ENCODE measurements around the gene CYP2W1. TPM values are rescaled to one million over a fixed set of nuclear protein-coding genes. Genes with fewer than 3 reads are reported as not detected.

CYP2W1 gene
- total and polyA plus RNA-seq, 12 donors = 0.70 to 71.0 (median 41.6) TPM

DNA sequence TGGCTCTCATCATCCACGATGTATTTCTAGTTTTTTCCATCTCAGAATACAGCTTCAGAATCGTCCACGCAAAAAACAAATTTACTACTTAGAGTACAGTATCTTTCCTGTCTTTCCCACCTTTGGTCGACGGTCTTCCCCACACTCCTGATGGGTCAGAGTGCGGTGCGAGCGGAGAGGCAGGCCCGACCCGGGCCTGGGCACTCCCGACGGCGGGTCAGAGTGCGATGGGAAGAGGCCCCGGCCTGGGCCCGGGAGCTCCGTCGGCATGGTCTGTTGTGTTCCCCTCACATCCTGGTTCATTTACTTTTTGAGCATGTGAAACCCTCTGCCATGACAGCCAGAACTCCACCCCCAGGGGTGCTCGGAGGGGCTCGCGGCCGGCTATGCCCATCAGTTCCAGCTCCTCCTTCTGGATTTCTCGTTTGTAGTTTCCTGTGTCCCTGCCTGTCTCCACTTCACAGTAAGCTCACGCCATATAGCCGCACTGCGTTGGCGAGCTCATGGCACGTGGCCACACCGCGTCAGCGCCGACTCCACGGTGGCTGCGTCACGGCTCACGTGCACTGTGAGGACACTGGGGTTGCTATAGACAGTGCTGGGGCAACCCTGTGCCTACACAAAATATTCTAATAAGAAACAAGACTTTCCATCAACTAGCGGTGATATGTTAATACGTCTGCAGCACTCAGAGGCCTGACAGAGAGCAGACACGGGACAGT lies 15.5 kb upstream of the CYP2W1 start:
- WGBS, 4 donors = 91 to 94% (median 92%) methylated on average over 36 to 39 of the region's 39 CpGs
- no peak for DNase-seq
- Histone ChIP-seq H3K27ac (no peak overlapping the region), H3K4me1 (replicated peaks in 1 of 2) (peaks cover 40 to 48% of the 10 kb centered on the region in 2 donors), H3K27me3 (no peaks in the 10 kb centered on the region), H3K4me3 (no peak overlapping the region), H3K9me3 (replicated peaks in 1 of 3) (no peaks in the 10 kb centered on the region), H3K36me3 (replicated peaks in 1 of 2) (peaks cover 0 to 57% of the 10 kb centered on the region in 2 donors)
- intact Hi-C loops (cut with DNase I) = loop anchor here in 1 of 2 donors (10.0 kb wide), 1 partner anchor 83 kb away; no protein-coding TSS in a partner anchor
- no peak for TF ChIP-seq POLR2A (IDR thresholded peaks at IDR 0.05)
- TF ChIP-seq, protein P1, sequence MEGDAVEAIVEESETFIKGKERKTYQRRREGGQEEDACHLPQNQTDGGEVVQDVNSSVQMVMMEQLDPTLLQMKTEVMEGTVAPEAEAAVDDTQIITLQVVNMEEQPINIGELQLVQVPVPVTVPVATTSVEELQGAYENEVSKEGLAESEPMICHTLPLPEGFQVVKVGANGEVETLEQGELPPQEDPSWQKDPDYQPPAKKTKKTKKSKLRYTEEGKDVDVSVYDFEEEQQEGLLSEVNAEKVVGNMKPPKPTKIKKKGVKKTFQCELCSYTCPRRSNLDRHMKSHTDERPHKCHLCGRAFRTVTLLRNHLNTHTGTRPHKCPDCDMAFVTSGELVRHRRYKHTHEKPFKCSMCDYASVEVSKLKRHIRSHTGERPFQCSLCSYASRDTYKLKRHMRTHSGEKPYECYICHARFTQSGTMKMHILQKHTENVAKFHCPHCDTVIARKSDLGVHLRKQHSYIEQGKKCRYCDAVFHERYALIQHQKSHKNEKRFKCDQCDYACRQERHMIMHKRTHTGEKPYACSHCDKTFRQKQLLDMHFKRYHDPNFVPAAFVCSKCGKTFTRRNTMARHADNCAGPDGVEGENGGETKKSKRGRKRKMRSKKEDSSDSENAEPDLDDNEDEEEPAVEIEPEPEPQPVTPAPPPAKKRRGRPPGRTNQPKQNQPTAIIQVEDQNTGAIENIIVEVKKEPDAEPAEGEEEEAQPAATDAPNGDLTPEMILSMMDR (IDR thresholded peaks at IDR 0.05) = no peak

DNA sequence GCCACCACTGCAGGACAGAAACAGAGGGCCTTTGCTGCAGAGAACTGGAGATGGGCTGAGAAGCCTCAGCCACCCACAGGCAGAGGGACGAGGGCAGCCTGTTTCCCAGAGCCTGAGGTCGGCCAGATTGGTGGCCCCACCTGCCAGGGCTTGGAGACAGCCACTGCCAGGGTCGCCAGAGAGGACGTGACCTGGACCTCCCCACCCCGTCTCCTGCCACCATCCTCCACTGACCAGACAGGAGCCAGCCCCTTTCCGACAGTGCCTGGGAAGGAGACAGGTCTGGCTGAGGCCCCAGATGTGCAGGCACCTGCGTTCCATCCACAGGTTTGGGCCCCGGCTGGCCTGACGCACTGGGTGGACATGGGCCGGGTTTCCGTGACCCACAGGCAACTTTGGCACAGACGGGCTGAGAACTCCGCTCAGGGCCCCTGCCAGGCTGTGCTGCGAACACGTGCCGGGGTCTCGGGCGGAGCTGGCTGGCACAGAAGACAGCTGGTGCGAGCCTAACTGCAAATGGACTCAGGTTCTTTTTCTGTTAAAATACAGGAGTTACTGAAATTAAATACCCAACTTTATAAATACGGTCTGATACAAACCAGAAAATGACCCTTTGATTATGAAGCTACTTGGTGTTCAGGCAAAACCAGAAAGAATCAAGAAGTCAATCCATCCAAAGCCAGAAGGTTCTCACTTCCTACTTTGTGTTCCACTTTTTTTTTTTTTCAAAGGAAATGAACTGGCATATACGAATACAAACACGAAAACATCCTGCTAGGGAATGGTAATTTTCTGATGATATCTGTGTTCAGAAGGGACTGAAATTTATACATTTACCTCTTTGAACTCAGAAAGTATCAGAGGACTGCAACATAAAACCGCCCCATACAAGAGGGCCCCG lies 14.5 kb upstream of the CYP2W1 start:
- WGBS, 4 donors = 83 to 90% (median 86%) methylated on average over 14 to 24 of the region's 24 CpGs

DNA sequence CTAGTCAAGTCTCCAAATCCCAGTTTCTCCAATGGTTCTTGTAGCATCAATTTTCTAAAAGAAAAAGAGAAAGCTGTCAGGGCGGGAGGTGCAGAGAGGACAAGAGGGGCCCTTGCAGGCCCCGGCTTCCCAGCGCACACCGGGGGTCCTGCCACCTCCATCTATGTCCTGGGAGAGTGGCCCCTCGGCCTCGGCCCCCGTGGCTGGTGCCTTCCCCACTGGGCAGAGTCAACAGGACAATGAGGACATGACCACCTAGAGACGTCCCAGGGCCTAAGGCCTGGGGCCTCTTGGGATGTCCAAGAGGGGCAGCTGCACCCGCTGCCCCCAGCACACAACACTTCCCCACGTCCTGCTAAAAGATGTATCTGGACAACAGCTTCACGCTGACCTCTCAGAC lies 13.6 kb upstream of the CYP2W1 start:
- H3K4me1 ChIP-seq (replicated peaks in 1 of 2) = peaks cover 49 to 60% of the 10 kb centered on the region in 2 donors
- H3K27ac ChIP-seq = no peak overlapping the region
- 91 to 100% (median 92%) methylated on average over 4 to 11 of the region's 11 CpGs for WGBS, 4 donors
- DNase-seq = no peak
- H3K4me3 ChIP-seq = no peak overlapping the region
- intact Hi-C loops (cut with DNase I) = loop anchor here in 1 of 2 donors (10.0 kb wide), 1 partner anchor 85 kb away; no protein-coding TSS in a partner anchor
- H3K27me3 ChIP-seq = no peaks in the 10 kb centered on the region
- TF ChIP-seq POLR2A (IDR thresholded peaks at IDR 0.05) = no peak
- TF ChIP-seq, protein P1 (IDR thresholded peaks at IDR 0.05) = no peak
- peaks cover 0 to 65% of the 10 kb centered on the region in 2 donors for H3K36me3 ChIP-seq (replicated peaks in 1 of 2)
- H3K9me3 ChIP-seq (replicated peaks in 1 of 3) = no peaks in the 10 kb centered on the region

More for the DNA sequence above, 14.5 kb upstream of the CYP2W1 start:
- no peak overlapping the region for H3K4me3 ChIP-seq
- no peak for TF ChIP-seq POLR2A (IDR thresholded peaks at IDR 0.05)
- TF ChIP-seq, protein P1 (IDR thresholded peaks at IDR 0.05) = no peak
- no peaks in the 10 kb centered on the region for H3K27me3 ChIP-seq
- no peak overlapping the region for H3K27ac ChIP-seq
- DNase-seq = no peak
- intact Hi-C loops (cut with DNase I) = loop anchor here in 1 of 2 donors (10.0 kb wide), 1 partner anchor 84 kb away; no protein-coding TSS in a partner anchor
- peaks cover 46 to 56% of the 10 kb centered on the region in 2 donors for H3K4me1 ChIP-seq (replicated peaks in 1 of 2)
- peaks cover 0 to 64% of the 10 kb centered on the region in 2 donors for H3K36me3 ChIP-seq (replicated peaks in 1 of 2)
- no peaks in the 10 kb centered on the region for H3K9me3 ChIP-seq (replicated peaks in 1 of 3)

DNA sequence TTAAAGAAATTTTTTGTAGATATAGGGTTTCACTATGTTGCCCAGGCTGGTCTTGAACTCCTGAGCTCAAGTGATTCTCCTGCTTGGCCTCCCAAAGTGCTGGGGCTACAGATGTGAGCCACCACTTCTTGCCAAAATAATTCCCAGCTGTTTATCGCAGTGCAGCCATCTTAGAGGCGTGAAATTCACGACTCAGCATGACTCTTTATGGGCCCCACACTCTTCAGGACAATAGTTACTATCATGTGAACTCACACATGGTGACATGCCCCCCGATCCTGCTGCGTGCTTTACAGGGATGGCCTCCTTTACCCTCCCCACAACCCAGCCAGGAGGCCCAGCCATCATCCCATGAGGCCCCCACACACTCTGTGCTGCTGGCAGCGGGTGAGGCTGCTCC lies 12.2 kb upstream of the CYP2W1 start:
- intact Hi-C loops (cut with DNase I) = no loop called here
- TF ChIP-seq, protein P1 (IDR thresholded peaks at IDR 0.05) = no peak
- no peak for TF ChIP-seq POLR2A (IDR thresholded peaks at IDR 0.05)
- 84 to 92% (median 89%) methylated on average over 5 to 6 of the region's 6 CpGs for WGBS, 4 donors
- H3K4me3 ChIP-seq = no peak overlapping the region
- no peaks in the 10 kb centered on the region for H3K9me3 ChIP-seq (replicated peaks in 1 of 3)
- DNase-seq = no peak
- H3K4me1 ChIP-seq (replicated peaks in 1 of 2) = peaks cover 37 to 50% of the 10 kb centered on the region in 2 donors
- peak overlapping the region in 2 of 5 donors; percentile 44 to 98 for H3K27ac ChIP-seq
- no peaks in the 10 kb centered on the region for H3K27me3 ChIP-seq
- peaks cover 0 to 65% of the 10 kb centered on the region in 2 donors for H3K36me3 ChIP-seq (replicated peaks in 1 of 2)
